ENCODE measurements around the gene VSTM4.

Gene VSTM4

GRCh38 chr10:49115015-49115795, at the start of gene VSTM4:
Gene VSTM4, minus strand, starts transcription at chr10:49115522. Its CDS starts 37 bp downstream, at chr10:49115485.
- TF ChIP-seq CTCF (IDR thresholded peaks at IDR 0.05; ENCODE audit: low read depth, low read length), result no peak
- DNase-seq (ENCODE audit: low read depth in 2 of 2), result peak; percentile 32 to 54
- H3K4me3 ChIP-seq (replicated peaks in 1 of 2; ENCODE audit: low read depth in 2 of 2, low read length in 2 of 2), result peak within 1 kb of the TSS; percentile 49 to 53

GRCh38 chr10:49164559-49165188, 49.4 kb upstream of the VSTM4 start:
- TF ChIP-seq CTCF (IDR thresholded peaks at IDR 0.05; ENCODE audit: low read depth, low read length), result peak; percentile 77
- no peak overlapping the region for H3K4me3 ChIP-seq (replicated peaks in 1 of 2; ENCODE audit: low read depth in 2 of 2, low read length in 2 of 2)
- DNase-seq (ENCODE audit: low read depth in 2 of 2), result peak; percentile 46 to 53

- DNase-seq (ENCODE audit: low read depth in 2 of 2), result peak in 1 of 2 donors; percentile 40
- H3K4me3 ChIP-seq (replicated peaks in 1 of 2; ENCODE audit: low read depth in 2 of 2, low read length in 2 of 2), result no peak overlapping the region
- TF ChIP-seq CTCF (IDR thresholded peaks at IDR 0.05; ENCODE audit: low read depth, low read length), result no peak
Observed at GRCh38 chr10:49163741-49164140, 48.4 kb upstream of the VSTM4 start.

- TF ChIP-seq CTCF (IDR thresholded peaks at IDR 0.05; ENCODE audit: low read depth, low read length), result no peak
- DNase-seq (ENCODE audit: low read depth in 2 of 2), result no peak
- no peak overlapping the region for H3K4me3 ChIP-seq (replicated peaks in 1 of 2; ENCODE audit: low read depth in 2 of 2, low read length in 2 of 2)
Observed at GRCh38 chr10:49162761-49163310, 47.5 kb upstream of the VSTM4 start.

GRCh38 chr10:49162063-49162462, 46.7 kb upstream of the VSTM4 start:
- H3K4me3 ChIP-seq (replicated peaks in 1 of 2; ENCODE audit: low read depth in 2 of 2, low read length in 2 of 2), result no peak overlapping the region
- TF ChIP-seq CTCF (IDR thresholded peaks at IDR 0.05; ENCODE audit: low read depth, low read length), result no peak
- no peak for DNase-seq (ENCODE audit: low read depth in 2 of 2)

- peak; percentile 60 to 68 for DNase-seq (ENCODE audit: low read depth in 2 of 2)
- TF ChIP-seq CTCF (IDR thresholded peaks at IDR 0.05; ENCODE audit: low read depth, low read length), result peak; percentile 51
- no peak overlapping the region for H3K4me3 ChIP-seq (replicated peaks in 1 of 2; ENCODE audit: low read depth in 2 of 2, low read length in 2 of 2)
Observed at GRCh38 chr10:49161411-49161997, 46.2 kb upstream of the VSTM4 start.

All from cardiac fibroblast (primary cell).